ENCODE results near the gene AQP10. TPM values are rescaled to one million over a fixed set of nuclear protein-coding genes. Genes with fewer than 3 reads are reported as not detected.
A peak's percentile ranks its signal among the peaks of the same experiment; 100 is the strongest.
"Not testable (repeated sequence)": the region's sequence is repeated elsewhere in the genome, so short reads cannot be mapped to it uniquely, and the experiment has no call there.

Gene AQP10
- total RNA-seq, 4 donors from 2014 or later, result not detected

- H3K4me3 ChIP-seq (ENCODE audit: low read depth, poor library complexity, severe bottlenecking), result no peak overlapping the region
- peak; percentile 81 to 95 for DNase-seq (ENCODE audit: low spot score in 2 of 2)
- WGBS, 2 donors, result 35 to 39% methylated on average over 11 of the region's 11 CpGs
- intact Hi-C loops (cut with DNase I; ENCODE audit: low total_unique reads), result loop anchor here (10.0 kb wide), 1 partner anchor 150 kb away; no protein-coding TSS in a partner anchor
- TF ChIP-seq CTCF (IDR thresholded peaks at IDR 0.05) (peak in 1 of 3 donors; percentile 68), POLR2A (IDR thresholded peaks at IDR 0.05) (no peak)
These were observed 14.3 kb downstream of the AQP10 start for GRCh38 chr1:154335025-154335714.

GRCh38 chr1:154337253-154337894, 16.5 kb downstream of the AQP10 start:
- H3K4me3 ChIP-seq (ENCODE audit: low read depth, poor library complexity, severe bottlenecking), result no peak overlapping the region
- 87 to 89% methylated on average over 8 of the region's 8 CpGs for WGBS, 2 donors
- intact Hi-C loops (cut with DNase I; ENCODE audit: low total_unique reads), result loop anchor here (10.0 kb wide), 1 partner anchor 153 kb away; no protein-coding TSS in a partner anchor
- TF ChIP-seq POLR2A (IDR thresholded peaks at IDR 0.05), result no peak
- DNase-seq (ENCODE audit: low spot score in 2 of 2), result no peak

- intact Hi-C loops (cut with DNase I; ENCODE audit: low total_unique reads), result loop anchor here (10.0 kb wide), 1 partner anchor 154 kb away; no protein-coding TSS in a partner anchor
- TF ChIP-seq POLR2A (IDR thresholded peaks at IDR 0.05) (no peak), CTCF (IDR thresholded peaks at IDR 0.05) (no peak)
- DNase-seq (ENCODE audit: low spot score in 2 of 2), result no peak
- 90 to 91% methylated on average over 2 of the region's 2 CpGs for WGBS, 2 donors
- no peak overlapping the region for H3K4me3 ChIP-seq (ENCODE audit: low read depth, poor library complexity, severe bottlenecking)
These were observed 18.0 kb downstream of the AQP10 start for GRCh38 chr1:154338875-154339274.

GRCh38 chr1:154341366-154341765, 20.5 kb downstream of the AQP10 start:
- H3K4me3 ChIP-seq (ENCODE audit: low read depth, poor library complexity, severe bottlenecking); intact Hi-C loops (cut with DNase I; ENCODE audit: low total_unique reads): not testable (repeated sequence)
- WGBS, 2 donors, result 93 to 94% methylated on average over 9 of the region's 9 CpGs

GRCh38 chr1:154342132-154342531, 21.2 kb downstream of the AQP10 start:
- no peak overlapping the region for H3K4me3 ChIP-seq (ENCODE audit: low read depth, poor library complexity, severe bottlenecking)
- intact Hi-C loops (cut with DNase I; ENCODE audit: low total_unique reads), result no loop called here
- WGBS, 2 donors, result 79 to 89% methylated on average over 5 to 7 of the region's 7 CpGs
- no peak for DNase-seq (ENCODE audit: low spot score in 2 of 2)
- TF ChIP-seq POLR2A (IDR thresholded peaks at IDR 0.05) (no peak), CTCF (IDR thresholded peaks at IDR 0.05) (no peak)

More at GRCh38 chr1:154341366-154341765, 20.5 kb downstream of the AQP10 start:
- DNase-seq (ENCODE audit: low spot score in 2 of 2), result not testable (repeated sequence)

GRCh38 chr1:154342836-154343472, 22.1 kb downstream of the AQP10 start:
- no peak overlapping the region for H3K4me3 ChIP-seq (ENCODE audit: low read depth, poor library complexity, severe bottlenecking)
- TF ChIP-seq POLR2A (IDR thresholded peaks at IDR 0.05), result no peak
- no peak for TF ChIP-seq CTCF (IDR thresholded peaks at IDR 0.05)
- no peak for DNase-seq (ENCODE audit: low spot score in 2 of 2)
- intact Hi-C loops (cut with DNase I; ENCODE audit: low total_unique reads), result no loop called here
- WGBS, 2 donors, result 74 to 77% methylated on average over 21 of the region's 21 CpGs

Measured in lower leg skin (tissue), 4 donors.